ENCODE data around the gene TMEM120A.

The TMEM120A gene

DNA sequence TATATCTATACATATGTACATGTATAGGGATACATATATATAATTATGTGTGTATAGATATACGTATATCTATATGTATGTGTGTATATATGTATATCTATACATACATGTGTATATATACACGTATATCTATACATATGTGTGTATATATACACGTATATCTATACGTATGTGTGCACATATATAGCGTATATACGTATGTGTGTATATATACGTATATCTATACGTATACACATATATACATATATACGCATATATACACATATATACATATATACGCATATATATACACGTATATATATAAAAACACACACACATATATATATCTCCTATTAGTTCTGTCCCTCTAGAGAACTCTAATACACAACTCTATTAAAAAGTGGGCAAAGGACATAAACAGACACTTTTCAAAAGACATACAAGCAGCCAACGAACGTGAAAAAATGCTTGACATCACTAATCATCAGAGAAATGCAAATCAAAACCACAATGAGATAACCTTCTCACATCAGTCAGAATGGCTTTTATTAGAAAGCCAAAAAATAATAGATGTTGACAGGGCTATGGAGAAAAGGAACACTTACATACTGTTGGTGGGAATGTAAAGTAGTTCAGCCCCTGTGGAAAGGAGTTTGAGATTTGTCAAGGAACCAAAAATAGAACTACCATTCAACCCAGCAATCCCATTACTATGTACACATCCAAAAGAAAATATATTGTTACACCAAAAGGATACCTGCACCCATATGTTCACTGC, 22.0 kb upstream of the TMEM120A start:
- TF ChIP-seq, protein P1, sequence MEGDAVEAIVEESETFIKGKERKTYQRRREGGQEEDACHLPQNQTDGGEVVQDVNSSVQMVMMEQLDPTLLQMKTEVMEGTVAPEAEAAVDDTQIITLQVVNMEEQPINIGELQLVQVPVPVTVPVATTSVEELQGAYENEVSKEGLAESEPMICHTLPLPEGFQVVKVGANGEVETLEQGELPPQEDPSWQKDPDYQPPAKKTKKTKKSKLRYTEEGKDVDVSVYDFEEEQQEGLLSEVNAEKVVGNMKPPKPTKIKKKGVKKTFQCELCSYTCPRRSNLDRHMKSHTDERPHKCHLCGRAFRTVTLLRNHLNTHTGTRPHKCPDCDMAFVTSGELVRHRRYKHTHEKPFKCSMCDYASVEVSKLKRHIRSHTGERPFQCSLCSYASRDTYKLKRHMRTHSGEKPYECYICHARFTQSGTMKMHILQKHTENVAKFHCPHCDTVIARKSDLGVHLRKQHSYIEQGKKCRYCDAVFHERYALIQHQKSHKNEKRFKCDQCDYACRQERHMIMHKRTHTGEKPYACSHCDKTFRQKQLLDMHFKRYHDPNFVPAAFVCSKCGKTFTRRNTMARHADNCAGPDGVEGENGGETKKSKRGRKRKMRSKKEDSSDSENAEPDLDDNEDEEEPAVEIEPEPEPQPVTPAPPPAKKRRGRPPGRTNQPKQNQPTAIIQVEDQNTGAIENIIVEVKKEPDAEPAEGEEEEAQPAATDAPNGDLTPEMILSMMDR (IDR thresholded peaks at IDR 0.05): no peak

DNA sequence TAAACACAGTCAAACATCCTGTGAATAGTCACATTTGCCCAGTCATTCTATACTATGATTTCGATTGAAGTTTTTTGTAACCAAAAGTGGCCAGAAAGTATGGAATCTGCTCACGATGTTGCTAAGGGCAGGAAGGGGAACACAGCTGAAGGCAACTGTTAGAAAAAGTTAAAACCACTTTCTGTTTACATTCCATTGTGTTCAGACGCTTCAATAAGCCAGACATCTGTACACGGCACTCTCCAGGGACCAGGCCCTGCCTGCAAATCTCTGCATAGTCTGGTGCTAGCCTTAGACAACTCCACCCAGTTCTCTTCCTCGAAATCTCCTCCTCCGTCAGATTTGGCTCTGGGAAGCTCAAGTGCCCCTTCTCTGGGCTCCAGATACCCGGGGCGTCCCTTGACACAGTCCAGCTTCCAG, 17.1 kb upstream of the TMEM120A start:
- TF ChIP-seq, protein P1 (IDR thresholded peaks at IDR 0.05): no peak

DNA sequence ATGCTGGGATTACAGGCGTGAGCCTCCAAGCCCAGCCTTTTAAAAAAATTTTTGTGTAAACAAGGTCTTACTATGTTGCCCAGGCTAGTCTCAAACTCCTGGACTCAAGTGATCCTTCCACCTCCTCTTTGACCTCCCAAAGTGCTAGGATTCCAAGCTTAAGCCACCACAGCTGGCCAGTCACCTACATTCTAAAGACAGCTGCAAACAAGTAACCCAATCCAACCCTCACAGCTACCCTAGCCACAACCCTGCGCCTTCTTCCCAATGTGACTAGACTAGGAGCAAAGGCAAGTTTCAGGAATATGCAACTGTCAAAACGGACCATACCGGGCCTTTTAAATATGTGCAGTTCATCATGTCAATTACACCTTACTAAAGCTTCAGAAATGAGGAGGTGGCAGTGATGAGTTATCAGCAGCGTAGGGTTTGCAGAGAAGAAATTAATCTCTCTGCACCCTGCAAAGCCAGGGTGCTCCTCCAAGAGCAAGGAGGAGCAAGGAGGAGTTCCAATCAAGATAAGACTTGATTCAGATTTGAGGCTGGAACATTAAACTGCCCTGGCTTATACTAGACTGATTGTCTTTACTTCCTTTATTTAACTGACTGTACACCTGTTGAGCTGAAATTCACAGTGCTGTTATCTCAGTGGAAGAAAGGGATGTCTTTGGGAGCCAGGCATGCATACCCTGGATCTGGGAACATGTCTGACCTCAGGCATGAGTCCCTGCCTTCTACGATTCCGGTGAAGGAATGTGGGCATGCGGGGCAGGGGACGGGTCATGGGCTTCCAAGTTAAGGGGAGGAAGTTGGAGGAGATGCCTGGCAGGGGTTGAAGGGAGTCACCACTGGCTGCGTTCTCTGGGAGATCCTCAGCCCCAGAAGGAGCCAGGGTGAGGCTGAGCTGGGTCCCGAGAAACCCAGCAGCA, 15.5 kb upstream of the TMEM120A start:
- TF ChIP-seq, protein P1 (IDR thresholded peaks at IDR 0.05): no peak

DNA sequence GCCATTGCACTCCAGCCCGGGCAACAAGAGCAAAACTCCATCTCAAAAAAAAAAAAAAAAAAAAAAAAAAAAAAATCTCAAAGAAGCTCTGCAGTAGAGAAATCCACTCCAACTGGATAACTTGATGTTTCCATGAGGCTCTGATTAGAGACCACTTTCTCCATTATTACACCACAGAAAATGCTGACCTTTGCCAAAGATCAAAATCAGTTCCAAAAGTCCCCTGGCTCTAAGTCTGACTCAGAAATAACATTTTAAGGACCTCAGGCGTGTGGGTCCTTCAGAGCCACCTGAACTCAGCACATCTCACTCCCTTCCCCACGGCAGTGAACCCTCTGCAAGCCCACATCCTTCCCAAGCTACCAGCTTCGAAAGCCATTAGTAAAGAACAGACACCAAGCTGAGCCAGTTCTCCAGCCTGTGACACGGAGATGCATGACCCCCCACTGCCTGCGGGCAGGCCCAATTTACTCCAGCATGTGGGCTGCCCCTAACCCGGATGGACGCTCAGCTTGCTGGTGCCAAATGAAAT, 13.8 kb upstream of the TMEM120A start:
- TF ChIP-seq, protein P1 (IDR thresholded peaks at IDR 0.05): no peak

DNA sequence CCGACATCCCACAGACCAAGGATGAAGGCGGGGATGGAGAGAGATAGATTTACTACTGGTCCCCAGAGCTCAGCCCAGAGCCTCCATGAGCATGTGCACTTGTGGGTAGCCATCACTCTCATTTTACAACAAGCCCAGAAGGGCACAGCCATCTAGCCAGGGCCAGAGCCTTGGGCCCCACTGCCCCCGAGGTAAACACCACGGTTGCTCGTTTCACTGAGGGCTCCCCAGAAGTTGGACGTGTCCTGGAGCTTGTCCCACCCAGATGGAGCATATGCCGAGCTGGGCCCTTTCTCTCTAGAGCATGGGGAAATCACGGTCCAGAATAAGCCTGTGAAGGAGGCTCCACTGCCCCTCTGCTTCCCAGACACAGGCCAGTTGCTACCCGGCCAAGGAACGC, 9.0 kb upstream of the TMEM120A start:
- TF ChIP-seq, protein P1 (IDR thresholded peaks at IDR 0.05): no peak

DNA sequence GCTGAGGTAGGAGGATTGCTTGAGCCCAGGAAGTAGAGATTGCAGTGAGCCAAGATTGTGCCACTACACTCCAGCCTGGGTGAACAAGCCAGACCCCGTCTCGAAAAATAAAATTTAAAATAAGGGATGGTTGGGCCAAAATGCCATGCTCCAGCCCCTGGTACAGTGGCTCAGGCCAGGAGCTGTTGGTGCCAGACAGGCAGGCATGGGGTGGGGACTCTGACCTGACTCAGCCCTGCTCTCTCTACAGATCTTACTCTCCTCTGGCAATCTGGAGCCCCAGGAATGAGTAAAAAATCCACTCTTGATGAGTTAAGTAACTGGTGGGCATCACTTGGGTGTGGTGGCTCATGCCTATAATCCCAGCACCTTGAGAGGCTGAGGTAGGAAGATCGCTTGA, 8.4 kb upstream of the TMEM120A start:
- TF ChIP-seq, protein P1 (IDR thresholded peaks at IDR 0.05): no peak

DNA sequence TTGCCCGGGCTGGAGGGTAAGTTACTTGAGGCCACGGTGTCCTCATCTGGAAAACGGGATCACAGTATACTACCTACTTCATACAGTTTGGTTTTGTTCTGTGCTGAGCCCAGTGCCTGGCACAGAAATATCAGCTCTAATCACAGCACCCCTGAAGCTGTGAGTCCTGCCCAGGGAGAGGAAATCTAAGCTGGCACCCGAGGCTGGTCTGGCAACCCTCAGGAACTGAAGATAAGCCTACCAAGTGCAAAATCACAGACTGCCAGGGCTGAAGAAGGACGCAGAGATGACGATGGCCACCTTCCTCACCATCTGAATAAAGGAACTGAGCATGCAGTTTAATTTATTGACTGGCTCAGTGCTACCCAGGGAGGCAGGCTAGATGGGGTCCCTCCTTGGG, 7.7 kb upstream of the TMEM120A start:
- TF ChIP-seq, protein P1 (IDR thresholded peaks at IDR 0.05): no peak

Data from LNCAP (cell line).